Immature natural killer cell (primary cell): Measurements from ENCODE around the gene ARHGEF26. TPM values are rescaled to one million over a fixed set of nuclear protein-coding genes. Genes with fewer than 3 reads are reported as not detected.

ENCODE experiments used
- DNase-seq, 3 donors: peaks; one replicate each; pipeline ENCODE4 v3.0.0; 2022; ENCODE audit warnings: mixed read lengths in 1 of 3
- H3K27ac Mint-ChIP-seq, 6 donors: one replicate each; pipeline ENCODE4 v1.8.0; 2020; ENCODE audit warnings: mixed read lengths in 6 of 6, mild to moderate bottlenecking in 5 of 6, inconsistent platforms in 4 of 6, moderate library complexity in 3 of 6
- H3K27me3 Mint-ChIP-seq, 3 donors: one replicate each; pipeline ENCODE4 v1.8.0; 2020 to 2021; ENCODE audit warnings: low read depth in 3 of 3, mild to moderate bottlenecking in 3 of 3, mixed read lengths in 3 of 3, moderate library complexity in 3 of 3, inconsistent platforms in 1 of 3
- H3K36me3 Mint-ChIP-seq, 3 donors: one replicate each; pipeline ENCODE4 v1.8.0; 2020; ENCODE audit warnings: mixed read lengths in 3 of 3, inconsistent platforms in 2 of 3, mild to moderate bottlenecking in 2 of 3
- H3K4me1 Mint-ChIP-seq, 2 donors: one replicate each; pipeline ENCODE4 v1.8.0; 2020; ENCODE audit warnings: inconsistent platforms in 2 of 2, mild to moderate bottlenecking in 2 of 2, mixed read lengths in 2 of 2, moderate library complexity in 1 of 2
- H3K4me3 Mint-ChIP-seq, 5 donors: one replicate each; pipeline ENCODE4 v1.8.0; 2020; ENCODE audit warnings: mild to moderate bottlenecking in 5 of 5, mixed read lengths in 5 of 5, inconsistent platforms in 3 of 5, moderate library complexity in 3 of 5
- H3K9me3 Mint-ChIP-seq, 6 donors: one replicate each; pipeline ENCODE4 v1.8.0; 2020; ENCODE audit warnings: mild to moderate bottlenecking in 6 of 6, mixed read lengths in 6 of 6, inconsistent platforms in 4 of 6, moderate library complexity in 3 of 6
- polyA plus RNA-seq, 3 donors: library from polyadenylated mRNA; unstranded; fragments of 300-500 nt; fragmentation: Illumina TruSeq; gene quantifications; one replicate each; pipeline ENCODE4 v1.2.3, GENCODE V29; 2021

The ARHGEF26 gene
- polyA plus RNA-seq, 3 donors from 2014 or later, result 0.22 TPM; not detected in 2

DNA sequence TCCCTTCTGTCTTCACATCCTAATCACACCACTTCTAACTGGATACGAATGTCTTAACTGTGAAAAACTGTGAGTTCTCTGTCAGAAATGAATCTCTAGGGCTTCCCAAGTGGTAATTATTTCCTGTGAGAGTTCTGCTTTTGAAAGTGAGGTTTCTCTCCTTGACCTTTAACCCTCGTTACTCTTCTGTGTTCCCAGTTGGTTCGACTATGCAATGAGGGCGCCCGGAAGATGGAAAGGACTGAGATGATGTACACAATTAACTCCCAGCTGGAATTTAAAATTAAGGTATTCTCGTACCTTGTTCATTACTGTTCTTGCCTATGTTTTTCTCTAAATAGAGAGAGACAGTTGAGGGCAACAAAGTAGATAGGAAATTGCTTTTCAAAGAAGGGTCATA, 96.5 kb downstream of the ARHGEF26 start:
- DNase-seq, result no peak
- Mint-ChIP-seq H3K4me1 (no peaks in the 10 kb centered on the region), H3K9me3 (peaks cover 0 to 9% (median 0%) of the 10 kb centered on the region in 6 donors), H3K4me3 (no peak overlapping the region), H3K27me3 (peaks cover 2 to 4% (median 3%) of the 10 kb centered on the region in 3 donors), H3K27ac (no peak overlapping the region), H3K36me3 (no peaks in the 10 kb centered on the region)

GRCh38 chr3:154218728-154219127, 97.5 kb downstream of the ARHGEF26 start:
- H3K36me3 Mint-ChIP-seq, result no peaks in the 10 kb centered on the region
- H3K9me3 Mint-ChIP-seq, result peaks cover 0 to 9% (median 0%) of the 10 kb centered on the region in 6 donors
- DNase-seq, result no peak
- H3K4me3 Mint-ChIP-seq, result no peak overlapping the region
- H3K27me3 Mint-ChIP-seq, result peaks cover 3 to 6% (median 3%) of the 10 kb centered on the region in 3 donors
- H3K27ac Mint-ChIP-seq, result no peak overlapping the region
- H3K4me1 Mint-ChIP-seq, result no peaks in the 10 kb centered on the region

DNA sequence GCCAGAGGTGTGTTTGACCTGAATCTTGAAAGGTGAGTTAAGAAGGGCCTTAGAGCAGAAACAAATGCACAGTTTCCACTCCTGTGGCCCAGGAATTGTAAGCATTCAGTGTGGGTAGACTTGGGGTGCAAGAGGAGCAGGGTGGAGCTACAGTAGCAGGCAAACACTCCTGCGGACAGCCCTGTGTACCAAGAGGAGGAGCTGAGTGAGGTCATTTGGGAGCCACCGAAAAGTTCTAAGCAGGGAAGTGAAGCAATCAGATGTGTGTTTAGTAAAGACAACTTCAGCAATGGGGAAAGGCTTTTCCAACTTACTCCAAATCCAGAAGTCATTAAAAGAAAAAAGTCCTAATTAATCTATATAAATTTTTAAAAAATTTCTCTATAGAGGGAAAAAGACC, 99.3 kb downstream of the ARHGEF26 start:
- no peak overlapping the region for H3K4me3 Mint-ChIP-seq
- H3K9me3 Mint-ChIP-seq, result peaks cover 0 to 4% (median 0%) of the 10 kb centered on the region in 6 donors
- H3K27ac Mint-ChIP-seq, result no peak overlapping the region
- H3K4me1 Mint-ChIP-seq, result no peaks in the 10 kb centered on the region
- DNase-seq, result no peak
- H3K27me3 Mint-ChIP-seq, result peaks cover 3 to 6% (median 3%) of the 10 kb centered on the region in 3 donors
- no peaks in the 10 kb centered on the region for H3K36me3 Mint-ChIP-seq

GRCh38 chr3:154223519-154223918, 102.3 kb downstream of the ARHGEF26 start:
- no peak overlapping the region for H3K4me3 Mint-ChIP-seq
- H3K36me3 Mint-ChIP-seq, result no peaks in the 10 kb centered on the region
- no peaks in the 10 kb centered on the region for H3K9me3 Mint-ChIP-seq
- no peaks in the 10 kb centered on the region for H3K4me1 Mint-ChIP-seq
- no peak for DNase-seq
- H3K27me3 Mint-ChIP-seq, result peaks cover 0 to 6% (median 5%) of the 10 kb centered on the region in 3 donors
- no peak overlapping the region for H3K27ac Mint-ChIP-seq

DNA sequence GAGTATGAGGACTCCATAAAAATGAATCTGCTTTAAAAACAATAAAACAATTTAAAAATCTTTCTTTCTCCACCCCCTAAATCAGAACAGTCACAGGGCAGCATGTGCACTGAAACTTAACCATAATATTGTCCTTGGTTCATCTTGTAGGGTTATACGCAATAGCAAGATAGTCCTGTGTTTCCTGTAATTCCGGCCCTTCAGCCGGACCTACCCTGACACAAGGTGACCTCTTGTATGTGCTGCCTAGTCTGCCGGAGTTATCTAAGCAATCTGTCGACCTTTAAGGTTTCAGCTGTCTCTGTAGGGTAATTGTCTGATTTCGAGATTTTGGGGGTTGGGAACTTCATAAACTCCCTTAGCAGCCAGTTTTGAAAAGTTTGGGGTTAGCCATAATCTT, 103.2 kb downstream of the ARHGEF26 start:
- Mint-ChIP-seq H3K36me3 (no peaks in the 10 kb centered on the region), H3K4me1 (no peaks in the 10 kb centered on the region), H3K4me3 (no peak overlapping the region), H3K27ac (no peak overlapping the region), H3K9me3 (no peaks in the 10 kb centered on the region), H3K27me3 (peaks cover 1 to 6% (median 5%) of the 10 kb centered on the region in 3 donors)
- no peak for DNase-seq

- Mint-ChIP-seq H3K9me3 (no peaks in the 10 kb centered on the region), H3K4me3 (no peak overlapping the region), H3K36me3 (no peaks in the 10 kb centered on the region), H3K27me3 (peaks cover 1 to 6% (median 5%) of the 10 kb centered on the region in 3 donors), H3K4me1 (no peaks in the 10 kb centered on the region), H3K27ac (no peak overlapping the region)
- DNase-seq, result no peak
These were observed 103.7 kb downstream of the ARHGEF26 start for GRCh38 chr3:154224866-154225265.

- Mint-ChIP-seq H3K36me3 (no peaks in the 10 kb centered on the region), H3K9me3 (no peaks in the 10 kb centered on the region), H3K4me3 (no peak overlapping the region), H3K27ac (no peak overlapping the region), H3K27me3 (peaks cover 1 to 5% (median 4%) of the 10 kb centered on the region in 3 donors), H3K4me1 (no peaks in the 10 kb centered on the region)
- DNase-seq, result no peak
These were observed 104.3 kb downstream of the ARHGEF26 start for GRCh38 chr3:154225536-154225935.

- Mint-ChIP-seq H3K36me3 (no peaks in the 10 kb centered on the region), H3K27ac (no peak overlapping the region), H3K4me3 (no peak overlapping the region), H3K27me3 (peaks cover 1 to 5% (median 4%) of the 10 kb centered on the region in 3 donors), H3K9me3 (no peaks in the 10 kb centered on the region), H3K4me1 (no peaks in the 10 kb centered on the region)
- no peak for DNase-seq
These were observed 106.3 kb downstream of the ARHGEF26 start for GRCh38 chr3:154227531-154227930.

DNA sequence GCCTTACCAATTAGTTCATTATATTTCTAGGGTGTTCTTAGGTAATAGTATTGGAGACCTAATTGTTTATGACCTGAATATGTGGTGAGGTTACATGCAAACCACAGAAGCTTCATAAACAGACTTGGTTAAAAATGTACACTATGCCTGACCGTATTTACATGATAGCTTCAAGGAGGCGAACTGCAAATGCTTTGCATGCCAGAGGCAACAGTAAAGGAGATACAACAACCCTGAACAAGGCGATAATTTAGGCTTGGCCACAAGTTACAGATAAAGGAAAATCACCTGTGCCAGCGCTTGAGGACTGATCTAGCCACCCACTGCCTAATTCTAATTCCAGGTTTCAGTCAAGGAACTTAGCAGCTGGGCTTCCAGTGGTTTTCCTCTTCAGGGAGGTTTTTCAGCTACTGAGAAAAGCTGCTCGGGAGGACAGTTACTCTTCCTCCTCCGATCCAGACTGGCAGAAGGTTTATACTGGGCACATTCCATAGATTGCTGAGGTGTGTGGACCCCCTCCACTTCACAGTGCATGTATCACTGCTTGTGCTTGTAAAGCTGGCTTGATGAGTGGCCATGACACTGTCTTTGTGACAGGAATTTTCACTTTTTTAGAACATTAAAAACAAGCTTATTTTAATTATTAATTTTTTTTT, 107.5 kb downstream of the ARHGEF26 start:
- Mint-ChIP-seq H3K4me3 (no peak overlapping the region), H3K27ac (no peak overlapping the region), H3K9me3 (no peaks in the 10 kb centered on the region), H3K27me3 (peaks cover 1 to 4% (median 3%) of the 10 kb centered on the region in 3 donors), H3K36me3 (no peaks in the 10 kb centered on the region), H3K4me1 (no peaks in the 10 kb centered on the region)
- DNase-seq, result no peak

- Mint-ChIP-seq H3K9me3 (no peaks in the 10 kb centered on the region), H3K36me3 (no peaks in the 10 kb centered on the region), H3K4me1 (no peaks in the 10 kb centered on the region), H3K4me3 (no peak overlapping the region), H3K27me3 (peaks cover 1 to 4% (median 3%) of the 10 kb centered on the region in 3 donors), H3K27ac (no peak overlapping the region)
- DNase-seq, result no peak
These were observed 108.0 kb downstream of the ARHGEF26 start for GRCh38 chr3:154229217-154229590.

DNA sequence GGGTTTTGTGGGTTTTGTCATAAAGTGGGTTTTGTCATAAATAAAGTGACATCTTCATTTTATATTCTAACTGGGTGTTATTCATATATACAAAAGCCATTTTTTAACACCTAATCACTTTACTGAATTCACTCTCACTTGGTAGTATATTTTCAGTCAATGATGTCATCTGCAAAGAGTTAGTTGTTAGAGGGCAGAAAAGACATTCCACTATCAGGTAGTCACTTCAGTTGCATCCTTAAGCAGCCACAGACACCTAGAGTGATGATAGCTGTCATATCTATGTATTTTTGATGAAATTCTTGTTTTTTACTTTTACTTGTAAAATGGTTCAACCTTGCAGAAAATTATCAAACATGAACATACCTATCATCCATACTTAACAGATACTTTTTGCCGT, 114.1 kb downstream of the ARHGEF26 start:
- DNase-seq, result no peak
- H3K4me3 Mint-ChIP-seq, result no peak overlapping the region

DNA sequence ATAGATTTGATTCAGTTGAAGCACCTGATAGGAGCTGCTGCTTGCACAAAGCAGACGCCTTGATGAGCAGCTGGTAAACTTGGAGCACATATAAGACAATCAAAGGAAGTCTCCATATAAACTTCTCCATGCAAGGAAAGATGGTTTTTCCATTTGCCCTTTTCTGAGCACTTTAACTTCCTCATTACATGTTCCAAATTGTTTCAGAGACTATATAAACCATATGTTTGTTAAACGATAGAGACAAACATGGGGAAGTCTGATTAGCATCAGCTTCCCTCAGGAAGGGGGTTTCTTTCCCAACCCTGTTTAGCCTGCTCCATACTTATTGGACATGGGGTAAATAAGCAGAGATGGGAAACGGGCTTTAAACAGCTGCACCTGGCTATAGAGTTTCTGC, 115.1 kb downstream of the ARHGEF26 start:
- no peak overlapping the region for H3K27ac Mint-ChIP-seq
- H3K4me1 Mint-ChIP-seq, result no peaks in the 10 kb centered on the region
- H3K36me3 Mint-ChIP-seq, result no peaks in the 10 kb centered on the region
- peaks cover 2 to 13% (median 8%) of the 10 kb centered on the region in 3 donors for H3K27me3 Mint-ChIP-seq
- no peak for DNase-seq
- H3K4me3 Mint-ChIP-seq, result no peak overlapping the region
- peaks cover 0 to 2% (median 0%) of the 10 kb centered on the region in 6 donors for H3K9me3 Mint-ChIP-seq

More for the DNA sequence above, 114.1 kb downstream of the ARHGEF26 start:
- no peak overlapping the region for H3K27ac Mint-ChIP-seq
- H3K9me3 Mint-ChIP-seq, result peaks cover 0 to 2% (median 0%) of the 10 kb centered on the region in 6 donors
- H3K36me3 Mint-ChIP-seq, result no peaks in the 10 kb centered on the region
- no peaks in the 10 kb centered on the region for H3K4me1 Mint-ChIP-seq
- H3K27me3 Mint-ChIP-seq, result peaks cover 2 to 13% (median 8%) of the 10 kb centered on the region in 3 donors

DNA sequence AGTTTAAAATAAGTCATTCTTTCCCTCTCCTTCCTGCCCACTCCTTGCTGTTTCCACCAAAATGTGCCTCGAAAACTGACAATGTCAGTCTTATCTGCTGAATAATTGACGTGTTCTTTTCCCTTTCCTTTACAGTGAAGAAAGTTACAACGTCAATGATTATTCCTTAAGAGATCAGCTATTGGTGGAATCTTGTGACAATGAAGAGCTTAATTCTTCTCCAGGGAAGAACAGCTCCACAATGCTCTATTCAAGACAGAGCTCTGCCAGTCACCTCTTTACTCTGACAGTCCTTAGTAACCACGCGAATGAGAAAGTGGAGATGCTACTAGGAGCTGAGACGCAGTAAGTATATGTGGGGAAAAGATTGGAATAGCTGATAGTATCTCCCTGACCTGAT, 119.0 kb downstream of the ARHGEF26 start:
- Mint-ChIP-seq H3K36me3 (no peaks in the 10 kb centered on the region), H3K27me3 (peaks cover 2 to 6% (median 4%) of the 10 kb centered on the region in 3 donors), H3K4me1 (no peaks in the 10 kb centered on the region), H3K27ac (no peak overlapping the region), H3K4me3 (no peak overlapping the region), H3K9me3 (no peaks in the 10 kb centered on the region)
- DNase-seq, result no peak

GRCh38 chr3:154241496-154241895, 120.3 kb downstream of the ARHGEF26 start:
- Mint-ChIP-seq H3K4me1 (no peaks in the 10 kb centered on the region), H3K27me3 (peaks cover 0 to 5% (median 4%) of the 10 kb centered on the region in 3 donors), H3K27ac (no peak overlapping the region), H3K4me3 (no peak overlapping the region), H3K36me3 (peaks cover under 1 to 7% (median 1%) of the 10 kb centered on the region in 3 donors), H3K9me3 (no peaks in the 10 kb centered on the region)
- no peak for DNase-seq

DNA sequence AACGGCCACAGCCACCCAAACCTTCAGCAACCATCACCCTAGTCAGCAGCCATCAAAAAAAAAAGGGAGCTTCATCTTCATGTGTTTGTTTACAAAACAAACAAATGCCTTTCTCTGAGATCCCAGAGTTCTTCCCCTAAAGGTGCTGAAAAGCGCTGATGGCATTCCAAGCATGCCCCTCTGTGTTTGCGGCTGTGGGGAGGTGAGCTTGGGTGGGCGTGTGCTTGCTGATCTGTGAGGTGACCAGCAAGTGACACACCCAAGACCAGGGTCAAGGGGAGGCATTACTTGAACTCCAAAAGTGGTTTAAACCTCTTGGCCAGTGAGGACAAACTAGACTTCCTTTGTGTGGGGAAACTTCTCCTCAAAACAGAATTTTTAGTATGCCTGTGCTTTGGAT, 121.6 kb downstream of the ARHGEF26 start:
- Mint-ChIP-seq H3K4me1 (no peaks in the 10 kb centered on the region), H3K4me3 (no peak overlapping the region), H3K27ac (no peak overlapping the region), H3K27me3 (peaks cover 0 to 5% (median 4%) of the 10 kb centered on the region in 3 donors), H3K9me3 (no peaks in the 10 kb centered on the region), H3K36me3 (peaks cover 11 to 19% (median 13%) of the 10 kb centered on the region in 3 donors)
- DNase-seq, result no peak
